SU-DHL-6 (cell line): ENCODE results near the gene LGR4.

Source experiments
- H2AFZ ChIP-seq: fragments of 200-600 bp; sonication (generic); 2 replicates; pipeline ENCODE4 v1.6.1; 2014; ENCODE audit warnings: low read depth, mild to moderate bottlenecking, moderate library complexity, mixed read lengths, antibody characterized with exemption, low read length; ENCODE audit not compliant: severe bottlenecking
- H3F3A ChIP-seq: fragments of 200-600 bp; shearing (Covaris generic); 2 replicates; pipeline ENCODE4 v1.6.0; 2016; ENCODE audit warnings: antibody characterized with exemption, mild to moderate bottlenecking; ENCODE audit not compliant: insufficient read depth
- H3K27ac ChIP-seq: fragments of 200-600 bp; sonication (generic); 2 replicates; pipeline ENCODE4 v1.5.1; 2016; ENCODE audit warnings: low read depth, mild to moderate bottlenecking, low read length, moderate library complexity, mixed read lengths
- H3K27me3 ChIP-seq: fragments of 200-600 bp; sonication (generic), shearing (Covaris generic); 2 replicates; pipeline ENCODE4 v1.6.0; 2014; ENCODE audit warnings: mild to moderate bottlenecking, low read length
- H3K36me3 ChIP-seq: fragments of 200-600 bp; sonication (generic); 2 replicates; pipeline ENCODE4 v1.6.1; 2014; ENCODE audit warnings: mild to moderate bottlenecking, low read length, mixed read lengths
- H3K4me2 ChIP-seq: fragments of 300-600, 200-600 bp; shearing (Covaris generic), sonication (generic); 2 replicates; pipeline ENCODE4 v1.6.0; 2014; ENCODE audit warnings: low read length, low read depth, mild to moderate bottlenecking; ENCODE audit not compliant: poor library complexity, severe bottlenecking
- H3K4me3 ChIP-seq: fragments of 200-600 bp; sonication (generic); 2 replicates; pipeline ENCODE4 v1.5.1; 2014; ENCODE audit warnings: antibody characterized with exemption, low read length, mild to moderate bottlenecking, mixed read lengths; ENCODE audit not compliant: insufficient read depth, poor library complexity, severe bottlenecking
- H3K79me2 ChIP-seq: fragments of 200-600 bp; sonication (generic); 2 replicates; pipeline ENCODE4 v1.6.1; 2014; ENCODE audit warnings: mild to moderate bottlenecking, low read length, moderate library complexity; ENCODE audit not compliant: insufficient read depth
- H3K9ac ChIP-seq: fragments of 200-600 bp; sonication (generic); 2 replicates; pipeline ENCODE4 v1.7.0; 2014; ENCODE audit warnings: mild to moderate bottlenecking, low read length
- H3K9me2 ChIP-seq: fragments of 200-600 bp; sonication (generic); replicated peaks from 2 replicates; pipeline ENCODE4 v1.6.1; 2014; ENCODE audit warnings: low read length; ENCODE audit not compliant: insufficient read depth
- H3K9me3 ChIP-seq: fragments of 200-600 bp; sonication (generic); 2 replicates; pipeline ENCODE4 v1.6.1; 2014; ENCODE audit warnings: low read length, mixed read lengths; ENCODE audit not compliant: insufficient read depth
- H4K20me1 ChIP-seq: fragments of 200-600 bp; sonication (generic); 2 replicates; pipeline ENCODE4 v1.6.1; 2014; ENCODE audit warnings: low read depth, mild to moderate bottlenecking, antibody characterized with exemption, low read length, moderate library complexity, mixed read lengths
- CTCF ChIP-seq: fragments of 200-600 bp; sonication (generic); IDR thresholded peaks from one replicate; pipeline ENCODE4 v1.5.1; 2017; ENCODE audit warnings: antibody characterized with exemption, mild to moderate bottlenecking, low read length, moderate library complexity; ENCODE audit not compliant: insufficient read depth, poor library complexity, severe bottlenecking
- EZH2phosphoT487 ChIP-seq: fragments of 200-600 bp; sonication (generic), shearing (Covaris generic); conservative IDR thresholded peaks from 2 replicates; pipeline ENCODE4 v1.6.1; 2018; ENCODE audit warnings: mild to moderate bottlenecking, antibody characterized with exemption, low read length, moderate library complexity, mixed read lengths

Gene LGR4

GRCh38 chr11:27436916-27437315 is 35.7 kb downstream of the LGR4 start:
- Histone ChIP-seq H4K20me1 (no peaks in the 10 kb centered on the region), H3K79me2 (no peaks in the 10 kb centered on the region)

GRCh38 chr11:27433742-27434141 is 38.8 kb downstream of the LGR4 start:
- no peaks in the 10 kb centered on the region for H3K36me3 ChIP-seq
- no peak overlapping the region for H3K27ac ChIP-seq
- TF ChIP-seq CTCF = no peak
- TF ChIP-seq EZH2phosphoT487 = no peak
- H3K27me3 ChIP-seq = no peaks in the 10 kb centered on the region
- no peaks in the 10 kb centered on the region for H3K9me2 ChIP-seq
- H3K9ac ChIP-seq = no peak overlapping the region
- H4K20me1 ChIP-seq = no peaks in the 10 kb centered on the region
- no peak overlapping the region for H3K4me3 ChIP-seq
- H3F3A ChIP-seq = no peaks in the 10 kb centered on the region
- H3K4me2 ChIP-seq = no peak overlapping the region
- H3K9me3 ChIP-seq = no peaks in the 10 kb centered on the region
- no peak overlapping the region for H2AFZ ChIP-seq
- H3K79me2 ChIP-seq = no peaks in the 10 kb centered on the region

More at GRCh38 chr11:27436916-27437315, 35.7 kb downstream of the LGR4 start:
- H3K36me3 ChIP-seq = no peaks in the 10 kb centered on the region
- no peaks in the 10 kb centered on the region for H3K9me3 ChIP-seq
- TF ChIP-seq EZH2phosphoT487 = no peak
- no peak for TF ChIP-seq CTCF
- H3F3A ChIP-seq = no peaks in the 10 kb centered on the region
- H3K4me3 ChIP-seq = no peak overlapping the region
- H2AFZ ChIP-seq = no peak overlapping the region
- no peak overlapping the region for H3K4me2 ChIP-seq
- H3K27me3 ChIP-seq = no peaks in the 10 kb centered on the region
- no peak overlapping the region for H3K9ac ChIP-seq
- no peak overlapping the region for H3K27ac ChIP-seq
- no peaks in the 10 kb centered on the region for H3K9me2 ChIP-seq

- Histone ChIP-seq H3K9ac (no peak overlapping the region), H2AFZ (no peak overlapping the region), H3F3A (no peaks in the 10 kb centered on the region), H3K9me2 (no peaks in the 10 kb centered on the region), H3K27me3 (no peaks in the 10 kb centered on the region), H3K79me2 (no peaks in the 10 kb centered on the region), H3K36me3 (no peaks in the 10 kb centered on the region), H4K20me1 (no peaks in the 10 kb centered on the region), H3K4me3 (no peak overlapping the region), H3K27ac (no peak overlapping the region), H3K4me2 (no peak overlapping the region), H3K9me3 (no peaks in the 10 kb centered on the region)
- TF ChIP-seq EZH2phosphoT487 = no peak
- no peak for TF ChIP-seq CTCF
Measured at GRCh38 chr11:27431808-27432207, 40.8 kb downstream of the LGR4 start.
